Left renal cortex interstitium (tissue), 4 donors: Measurements from ENCODE around the gene CHPF2. TPM values are rescaled to one million over a fixed set of nuclear protein-coding genes. Genes with fewer than 3 reads are reported as not detected.

Source experiments
- DNase-seq, 4 donors: peaks; one replicate each; pipeline ENCODE4 v3.0.0-alpha.2; 2013; ENCODE audit warnings: low read depth in 4 of 4, low spot score in 2 of 4, missing footprints in 1 of 4
- polyA plus RNA-seq, 4 donors: library from polyadenylated mRNA; unstranded; fragments of 120-200 nt; gene quantifications; one replicate each; pipeline ENCODE4 v1.2.1, GENCODE V29; 2013; ENCODE audit not compliant: insufficient read length in 4 of 4

The CHPF2 gene
- 10 to 100 TPM; 22.2 to 29.9 (median 26.8) TPM for polyA plus RNA-seq

- peak in 1 of 4 donors; percentile 80 for DNase-seq
Observed at GRCh38 chr7:151232091-151232916, at the start of gene CHPF2. CHPF2 (plus strand) TSS chr7:151232483; CDS start chr7:151234012, 1,529 bp downstream.

- DNase-seq, result no peak
Observed at GRCh38 chr7:151185762-151186639, 46.3 kb upstream of the CHPF2 start.

GRCh38 chr7:151186640-151187408 is 45.5 kb upstream of the CHPF2 start, which contains the start of gene ASB10:
ASB10 (minus strand) TSS chr7:151187250; CDS start chr7:151187130, 120 bp downstream.
- DNase-seq, result no peak

- DNase-seq, result no peak
Observed at GRCh38 chr7:151187409-151188251, 44.7 kb upstream of the CHPF2 start.

- no peak for DNase-seq
Observed at GRCh38 chr7:151188252-151188542, 44.1 kb upstream of the CHPF2 start.

- DNase-seq, result no peak
Observed at GRCh38 chr7:151189038-151189437, 43.2 kb upstream of the CHPF2 start.

- no peak for DNase-seq
Observed at GRCh38 chr7:151191544-151191943, 40.7 kb upstream of the CHPF2 start.

- no peak for DNase-seq
Observed at GRCh38 chr7:151192002-151192539, 40.2 kb upstream of the CHPF2 start.

- DNase-seq, result no peak
Observed at GRCh38 chr7:151193203-151193978, 38.9 kb upstream of the CHPF2 start.

GRCh38 chr7:151194188-151194587 is 38.1 kb upstream of the CHPF2 start:
- DNase-seq, result no peak

GRCh38 chr7:151195616-151196450 is 36.5 kb upstream of the CHPF2 start:
- no peak for DNase-seq

- DNase-seq, result no peak
Observed at GRCh38 chr7:151197932-151198331, 34.4 kb upstream of the CHPF2 start.

GRCh38 chr7:151198945-151199848 is 33.1 kb upstream of the CHPF2 start:
- DNase-seq, result peak in 2 of 4 donors; percentile 23 to 32

- no peak for DNase-seq
Observed at GRCh38 chr7:151201344-151201743, 30.9 kb upstream of the CHPF2 start.

- no peak for DNase-seq
Observed at GRCh38 chr7:151201751-151202150, 30.5 kb upstream of the CHPF2 start.

GRCh38 chr7:151202836-151203235 is 29.4 kb upstream of the CHPF2 start:
- no peak for DNase-seq
